Measurements from ENCODE around the gene NINJ2. TPM values are rescaled to one million over a fixed set of nuclear protein-coding genes. Genes with fewer than 3 reads are reported as not detected.

The NINJ2 gene
- total RNA-seq, 2 experiments from 2014 or later = 5.4 to 7.8 TPM

DNA sequence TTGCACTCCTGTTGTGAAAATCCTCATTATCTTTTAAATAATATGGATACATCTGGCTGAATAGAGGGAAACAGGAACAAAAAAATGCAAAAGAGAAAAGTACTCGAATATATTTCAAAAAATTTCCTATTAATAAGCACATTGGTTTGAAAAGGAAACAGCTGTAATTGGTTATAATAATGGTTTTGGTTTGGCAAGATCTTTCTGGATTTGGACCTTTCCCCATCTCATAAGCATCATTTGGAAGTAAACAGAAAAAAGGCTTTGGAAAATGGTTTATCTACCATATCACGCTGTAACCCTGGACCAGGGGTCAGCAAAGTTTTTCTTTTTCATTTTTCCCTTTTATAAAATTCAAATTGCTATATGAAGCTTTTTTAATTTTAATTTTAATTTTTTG, 2.8 kb upstream of the NINJ2 start:
- ATAC-seq (ENCODE audit: low read depth) = no peak
- POLR2A ChIA-PET = interaction anchor here (1.5 to 1.8 kb wide), 2 partner anchors 23 to 85 kb away, joined by 5 read pairs; no protein-coding TSS in a partner anchor

DNA sequence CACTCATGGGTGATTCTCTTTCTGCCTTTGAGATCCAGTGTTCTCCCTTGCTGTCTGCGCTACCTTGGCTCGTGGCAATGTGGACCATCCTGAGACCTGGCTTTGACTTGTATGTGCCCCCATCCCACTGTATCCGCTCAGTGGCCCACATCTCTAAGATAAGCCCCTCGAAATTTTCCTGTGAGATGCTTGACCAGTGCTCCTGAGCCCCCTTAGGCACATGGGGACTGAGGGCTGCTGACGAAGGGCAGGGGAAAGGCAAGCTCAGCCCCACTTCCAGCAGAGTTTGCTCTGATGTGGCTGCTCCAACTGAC, 1.5 kb upstream of the NINJ2 start:
- ATAC-seq (ENCODE audit: low read depth) (no peak), DNase-seq (no peak)
- Mint-ChIP-seq H3K9me3 (no peaks in the 10 kb centered on the region), H3K36me3 (no peaks in the 10 kb centered on the region), H3K4me1 (peaks cover 42% of the 10 kb centered on the region), H3K4me3 (no peak overlapping the region), H3K27ac (no peak overlapping the region), H3K27me3 (no peaks in the 10 kb centered on the region)
- POLR2A ChIA-PET = no interaction called here

More for the DNA sequence above, 2.8 kb upstream of the NINJ2 start:
- Mint-ChIP-seq H3K9me3 (no peaks in the 10 kb centered on the region), H3K4me3 (no peak overlapping the region), H3K36me3 (no peaks in the 10 kb centered on the region), H3K27me3 (no peaks in the 10 kb centered on the region), H3K27ac (no peak overlapping the region), H3K4me1 (peaks cover 47% of the 10 kb centered on the region)
- DNase-seq = no peak

DNA sequence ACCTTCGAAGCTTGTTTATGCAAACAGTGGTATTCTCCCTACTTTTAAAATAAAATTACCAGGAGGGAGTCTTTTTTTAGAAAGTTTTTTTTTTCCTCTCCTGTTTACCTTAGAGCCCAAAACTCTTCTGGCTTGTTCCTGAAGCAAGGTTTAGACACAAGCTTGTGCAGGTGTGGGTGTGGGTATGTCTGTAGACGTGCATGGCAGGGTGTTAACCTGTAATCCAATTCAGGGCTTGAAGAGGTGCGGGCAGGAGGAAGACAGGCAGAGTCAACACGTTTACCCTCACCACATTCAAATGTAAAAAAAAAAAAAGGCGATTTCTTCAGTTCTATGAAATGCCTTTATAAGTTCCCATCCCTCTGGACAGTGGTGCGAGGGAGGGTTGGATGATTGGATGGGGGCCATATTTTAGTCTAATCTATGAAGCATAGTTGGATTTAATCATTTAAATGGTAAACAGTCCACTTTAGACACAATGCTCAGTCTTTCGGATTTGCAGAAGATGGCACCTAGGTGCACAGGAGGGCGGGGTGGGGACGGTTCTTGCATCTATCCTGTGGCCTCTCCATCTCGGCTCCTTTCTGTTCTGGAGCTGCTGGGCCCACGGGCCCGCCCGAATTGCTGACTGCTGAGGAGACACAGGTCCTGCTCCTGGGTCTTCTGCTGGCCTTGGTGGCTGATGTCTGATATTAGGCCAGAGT, 982 bp upstream of the NINJ2 start:
- H3K36me3 Mint-ChIP-seq = no peaks in the 10 kb centered on the region
- H3K4me1 Mint-ChIP-seq = peaks cover 42% of the 10 kb centered on the region
- POLR2A ChIA-PET = interaction anchor here (0.9 to 2.7 kb wide), 3 partner anchors 22 to 88 kb away, joined by 3 to 31 read pairs (median 3); partner anchors contain the start of gene WNK1
- no peaks in the 10 kb centered on the region for H3K27me3 Mint-ChIP-seq
- no peak overlapping the region for H3K27ac Mint-ChIP-seq
- H3K9me3 Mint-ChIP-seq = no peaks in the 10 kb centered on the region
- ATAC-seq (ENCODE audit: low read depth) (no peak), DNase-seq (no peak)
- no peak overlapping the region for H3K4me3 Mint-ChIP-seq

DNA sequence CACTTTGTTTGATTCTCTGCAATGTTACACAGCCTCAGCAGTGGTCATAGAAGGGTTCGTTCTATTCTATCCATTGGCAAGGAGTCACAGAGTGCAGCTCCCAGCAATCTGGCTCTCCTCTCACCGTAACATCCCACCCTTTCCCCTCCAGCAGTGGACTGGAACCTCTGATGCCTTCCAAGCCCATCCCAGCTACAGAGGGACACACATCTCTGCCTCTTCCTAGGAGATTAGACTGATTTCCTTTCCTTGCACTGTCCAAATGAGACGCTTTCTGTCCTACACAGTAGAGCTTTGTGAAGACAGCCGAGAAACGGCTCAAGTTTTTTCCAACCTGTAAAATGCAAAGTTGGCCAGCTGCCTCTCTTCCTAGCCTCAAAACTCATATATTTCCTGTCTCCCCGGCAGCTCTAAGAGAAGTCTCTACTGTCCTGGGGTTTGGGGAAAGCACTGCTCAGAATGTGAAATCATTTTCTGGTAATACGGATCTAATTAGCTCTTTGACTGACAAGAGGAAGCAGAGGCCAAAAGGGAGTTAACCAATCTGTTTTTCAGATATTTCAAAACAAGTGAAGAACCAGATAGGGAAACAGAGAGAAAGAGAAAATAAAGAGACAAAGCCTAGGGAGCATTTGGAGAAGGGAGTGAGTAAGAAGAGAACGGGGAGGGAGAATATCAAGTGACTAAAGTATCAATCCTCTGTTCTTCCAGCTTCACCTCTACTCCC, 516 bp downstream of the NINJ2 start:
- POLR2A ChIA-PET = interaction anchor here (0.5 to 2.7 kb wide), 8 partner anchors 11 to 129 kb away, joined by 3 to 31 read pairs (median 4); partner anchors contain the start of gene WNK1
- no peak for ATAC-seq (ENCODE audit: low read depth)
- H3K4me3 Mint-ChIP-seq = peak overlapping the region; percentile 75
- H3K27ac Mint-ChIP-seq = peak overlapping the region; percentile 74
- H3K9me3 Mint-ChIP-seq = no peaks in the 10 kb centered on the region
- no peaks in the 10 kb centered on the region for H3K36me3 Mint-ChIP-seq
- no peaks in the 10 kb centered on the region for H3K27me3 Mint-ChIP-seq
- peak; percentile 21 for DNase-seq
- peaks cover 38% of the 10 kb centered on the region for H3K4me1 Mint-ChIP-seq

DNA sequence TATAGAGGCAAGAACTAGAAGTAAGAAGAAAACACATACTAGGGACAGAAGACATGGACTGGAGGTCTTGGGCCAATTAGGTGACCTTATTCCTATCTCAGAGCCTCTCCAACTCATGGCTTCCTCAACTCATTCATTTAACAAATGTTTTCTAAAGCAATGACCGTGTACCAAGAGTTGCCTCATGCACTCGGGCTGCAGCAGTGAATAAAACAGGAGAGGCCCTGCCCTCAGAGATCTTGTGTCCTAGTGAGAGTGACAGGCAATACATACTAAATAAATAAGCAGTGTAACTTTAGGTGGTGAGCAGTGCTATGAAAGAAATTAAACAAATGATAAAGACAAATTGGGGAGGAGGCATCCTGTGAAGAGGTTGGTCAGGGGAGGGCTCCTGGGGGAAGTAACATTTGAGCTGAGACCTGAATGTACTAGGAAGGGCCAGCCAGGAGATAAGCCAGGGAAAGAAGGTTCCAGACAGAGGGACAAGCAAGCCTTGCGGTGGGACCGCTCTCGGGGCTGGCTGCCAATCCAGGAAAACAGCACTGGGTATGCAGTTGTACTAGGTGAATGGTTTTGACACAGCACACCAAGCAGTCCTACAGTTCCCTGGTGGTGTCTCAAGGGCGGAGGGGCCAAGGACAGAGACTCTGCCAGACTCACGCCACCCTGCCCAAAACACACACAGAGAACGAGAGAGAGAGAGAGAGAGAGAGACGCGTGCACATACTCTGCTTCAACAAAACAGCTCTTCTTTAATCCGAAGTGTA, 1.3 kb downstream of the NINJ2 start:
- Mint-ChIP-seq H3K27me3 (no peaks in the 10 kb centered on the region), H3K9me3 (no peaks in the 10 kb centered on the region), H3K4me3 (no peak overlapping the region), H3K4me1 (peaks cover 31% of the 10 kb centered on the region), H3K36me3 (no peaks in the 10 kb centered on the region), H3K27ac (peak overlapping the region; percentile 10)
- no peak for ATAC-seq (ENCODE audit: low read depth)
- peak; percentile 25 for DNase-seq
- POLR2A ChIA-PET = interaction anchor here (0.5 to 2.7 kb wide), 5 partner anchors 10 to 130 kb away, joined by 3 to 31 read pairs (median 4); partner anchors contain the start of gene WNK1

DNA sequence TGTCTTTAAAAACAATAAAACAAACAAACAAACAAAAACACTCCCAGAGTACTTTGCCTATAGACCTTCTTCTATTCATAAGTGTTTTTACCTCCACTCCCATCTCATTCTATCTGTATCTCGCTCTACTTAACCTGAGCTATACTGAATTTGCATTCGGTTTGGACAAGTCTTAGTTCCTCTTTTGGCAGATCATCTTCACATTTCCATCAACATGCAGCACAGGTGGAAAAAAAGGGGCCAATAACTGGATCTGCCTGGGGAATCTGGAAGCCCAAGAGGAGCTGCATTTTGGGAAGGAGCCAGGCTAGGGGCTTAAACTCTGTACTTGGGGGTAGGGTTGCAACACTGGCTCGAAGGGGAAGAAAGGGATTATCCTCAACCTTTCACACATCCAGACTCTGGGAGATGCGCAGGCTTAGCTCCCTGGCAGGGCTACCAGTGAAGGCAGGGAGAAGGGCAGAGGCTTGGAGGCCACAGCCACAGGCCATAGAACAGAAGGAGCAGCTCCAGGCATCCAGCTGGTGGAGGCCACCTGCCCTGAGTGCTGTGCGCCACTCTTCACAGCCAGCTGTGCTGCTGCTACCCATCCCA, 4.1 kb downstream of the NINJ2 start:
- peak; percentile 15 for DNase-seq
- Mint-ChIP-seq H3K27ac (no peak overlapping the region), H3K4me1 (peaks cover 24% of the 10 kb centered on the region), H3K36me3 (no peaks in the 10 kb centered on the region), H3K27me3 (peaks cover 3% of the 10 kb centered on the region), H3K9me3 (no peaks in the 10 kb centered on the region), H3K4me3 (no peak overlapping the region)
- POLR2A ChIA-PET = interaction anchor here (1.8 kb wide), 1 partner anchor 9 kb away, joined by 6 read pairs; no protein-coding TSS in a partner anchor
- no peak for ATAC-seq (ENCODE audit: low read depth)

DNA sequence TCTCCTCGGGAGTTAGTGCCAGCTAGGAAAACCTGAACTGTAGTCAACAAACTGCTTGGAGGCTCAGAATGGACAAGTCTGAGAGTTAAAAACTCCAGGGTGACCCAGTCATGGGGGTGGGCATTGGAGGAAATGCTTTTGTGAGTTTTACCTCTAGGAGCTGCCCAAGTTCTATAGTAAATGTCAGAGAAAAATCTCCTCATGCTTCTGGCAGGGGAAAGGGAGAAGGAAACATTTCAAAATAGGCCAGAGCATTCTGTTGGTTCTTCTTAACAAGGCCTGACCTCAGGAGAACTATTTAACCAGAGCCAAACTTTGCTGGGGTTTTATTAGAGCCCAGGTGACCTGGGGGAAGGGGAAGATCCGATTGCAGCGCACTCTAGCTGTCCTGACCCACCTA, 12.3 kb downstream of the NINJ2 start:
- DNase-seq (no peak), ATAC-seq (ENCODE audit: low read depth) (peak; percentile 33)
- H3K9me3 Mint-ChIP-seq = no peaks in the 10 kb centered on the region
- POLR2A ChIA-PET = interaction anchor here (1.5 to 2.0 kb wide), 2 partner anchors 12 to 101 kb away, joined by 4 to 10 read pairs; partner anchors contain the start of genes NINJ2 and WNK1
- peaks cover 11% of the 10 kb centered on the region for H3K4me1 Mint-ChIP-seq
- peaks cover 4% of the 10 kb centered on the region for H3K36me3 Mint-ChIP-seq
- no peak overlapping the region for H3K27ac Mint-ChIP-seq
- H3K27me3 Mint-ChIP-seq = peaks cover 3% of the 10 kb centered on the region
- no peak overlapping the region for H3K4me3 Mint-ChIP-seq

DNA sequence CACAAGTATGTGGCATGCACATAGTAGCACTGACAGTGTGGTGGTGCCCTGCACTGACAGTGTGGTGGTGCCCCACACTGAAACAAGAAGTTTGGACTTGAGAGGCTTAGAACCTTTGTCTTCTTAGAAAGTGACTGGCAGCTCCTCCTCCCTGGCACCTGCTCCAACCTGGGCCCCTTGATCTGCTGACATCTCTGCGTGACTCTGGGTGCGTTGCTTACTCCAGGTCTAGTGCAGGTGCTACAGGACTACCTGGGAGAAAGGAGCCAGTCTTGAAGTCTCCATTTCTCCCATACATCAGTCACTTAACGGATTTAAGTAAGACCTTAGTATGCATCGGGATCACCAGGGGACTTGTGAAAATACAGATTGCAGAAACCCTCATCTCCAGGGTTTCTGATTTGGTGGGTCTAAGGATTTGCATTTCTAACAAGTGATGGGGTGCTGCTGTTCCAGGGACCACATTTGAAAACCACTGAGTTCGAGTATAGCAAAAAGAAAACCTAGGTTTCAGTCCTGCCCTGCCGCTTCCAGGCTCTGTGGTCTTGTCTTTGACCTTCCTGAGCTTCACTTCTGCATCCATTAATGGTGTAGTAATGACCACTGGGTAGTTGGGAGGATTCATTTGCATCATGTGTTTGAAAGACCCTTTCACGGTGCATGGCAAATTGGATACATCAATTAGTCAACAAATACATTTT, 15.7 kb downstream of the NINJ2 start:
- Mint-ChIP-seq H3K36me3 (peaks cover 9% of the 10 kb centered on the region), H3K27ac (peak overlapping the region; percentile 57), H3K9me3 (no peaks in the 10 kb centered on the region), H3K4me3 (no peak overlapping the region), H3K27me3 (no peaks in the 10 kb centered on the region), H3K4me1 (peaks cover 31% of the 10 kb centered on the region)
- ATAC-seq (ENCODE audit: low read depth) (no peak), DNase-seq (peak; percentile 15)
- POLR2A ChIA-PET = interaction anchor here (6.2 kb wide), 1 partner anchor 105 kb away, joined by 44 read pairs; the partner anchor contains the start of gene WNK1

DNA sequence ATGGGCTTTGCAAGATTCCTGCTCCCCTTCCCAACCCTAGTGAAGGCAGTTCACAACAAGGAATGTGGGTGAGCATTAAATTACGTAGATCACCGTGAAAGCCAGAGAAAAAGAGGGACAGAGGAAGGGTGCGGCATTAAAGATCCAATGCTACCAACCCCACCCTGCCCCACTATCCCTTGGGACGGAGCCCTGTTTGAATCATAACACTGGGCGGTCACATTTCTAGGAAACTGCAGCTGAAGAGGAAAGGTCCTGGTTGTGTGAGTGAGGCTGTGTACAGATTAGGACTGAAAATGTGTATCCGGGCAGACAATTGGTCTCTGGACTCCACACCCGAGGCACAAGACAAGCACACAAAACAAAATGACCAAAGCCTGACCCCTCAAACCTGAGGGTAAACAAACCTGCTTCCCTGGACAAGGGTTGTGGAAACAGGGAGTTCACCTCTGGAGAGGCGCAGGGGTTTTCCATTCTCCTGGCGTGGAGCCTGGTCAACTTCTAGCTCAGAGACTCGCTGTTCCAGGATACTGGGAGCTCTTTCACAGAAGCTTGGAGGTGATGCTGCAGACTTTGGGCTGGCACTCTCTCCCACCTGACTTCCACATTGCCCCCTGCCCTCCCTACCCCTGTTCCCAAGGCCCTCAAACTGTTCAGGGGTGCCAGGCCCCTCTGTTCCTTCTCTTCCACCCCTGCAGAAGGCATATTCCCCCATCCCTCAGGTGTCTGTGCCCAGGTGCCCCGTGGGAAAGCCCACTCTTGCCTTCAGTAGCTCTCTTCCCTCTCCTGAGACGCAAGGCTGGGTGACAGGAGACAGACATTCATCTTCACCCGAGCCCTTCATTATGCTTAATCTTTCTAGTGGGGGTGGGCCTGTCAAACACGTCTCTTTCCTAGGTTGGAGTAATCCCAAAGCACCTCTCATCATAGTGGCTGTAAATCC, 16.5 kb downstream of the NINJ2 start:
- ATAC-seq (ENCODE audit: low read depth) = no peak
- Mint-ChIP-seq H3K4me1 (peaks cover 38% of the 10 kb centered on the region), H3K27me3 (no peaks in the 10 kb centered on the region), H3K4me3 (no peak overlapping the region), H3K27ac (peak overlapping the region; percentile 57), H3K9me3 (no peaks in the 10 kb centered on the region), H3K36me3 (peaks cover 9% of the 10 kb centered on the region)
- POLR2A ChIA-PET = interaction anchor here (6.2 kb wide), 1 partner anchor 106 kb away, joined by 44 read pairs; the partner anchor contains the start of gene WNK1
- peak; percentile 14 for DNase-seq

DNA sequence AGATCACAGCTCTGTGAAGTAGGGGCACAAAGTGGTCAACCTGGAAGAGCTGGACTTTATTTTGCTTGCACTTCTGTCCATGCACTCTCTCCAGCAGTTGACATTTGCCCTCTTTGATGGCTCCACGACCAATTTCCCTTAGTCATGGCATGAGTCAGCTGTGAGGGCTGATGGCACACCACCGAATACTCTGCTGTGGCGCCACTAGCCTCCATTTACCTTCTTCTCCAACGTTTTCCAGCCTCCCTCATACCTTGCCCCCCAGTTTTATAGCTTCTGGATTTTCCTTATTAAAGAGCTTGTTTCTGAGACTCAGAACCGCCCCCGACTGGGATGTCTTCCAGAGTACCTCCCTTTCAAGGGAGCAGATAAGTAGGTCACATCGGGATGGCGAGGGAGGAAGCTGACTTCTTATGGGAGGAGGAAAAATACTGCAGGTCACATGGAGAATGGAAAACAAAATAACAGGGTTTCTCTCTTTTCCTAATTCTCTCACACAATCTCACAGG, 17.6 kb downstream of the NINJ2 start:
- Mint-ChIP-seq H3K27ac (no peak overlapping the region), H3K36me3 (peaks cover 9% of the 10 kb centered on the region), H3K27me3 (no peaks in the 10 kb centered on the region), H3K4me1 (peaks cover 41% of the 10 kb centered on the region), H3K4me3 (no peak overlapping the region), H3K9me3 (no peaks in the 10 kb centered on the region)
- DNase-seq (peak; percentile 1), ATAC-seq (ENCODE audit: low read depth) (no peak)
- POLR2A ChIA-PET = interaction anchor here (6.2 kb wide), 1 partner anchor 107 kb away, joined by 44 read pairs; the partner anchor contains the start of gene WNK1

DNA sequence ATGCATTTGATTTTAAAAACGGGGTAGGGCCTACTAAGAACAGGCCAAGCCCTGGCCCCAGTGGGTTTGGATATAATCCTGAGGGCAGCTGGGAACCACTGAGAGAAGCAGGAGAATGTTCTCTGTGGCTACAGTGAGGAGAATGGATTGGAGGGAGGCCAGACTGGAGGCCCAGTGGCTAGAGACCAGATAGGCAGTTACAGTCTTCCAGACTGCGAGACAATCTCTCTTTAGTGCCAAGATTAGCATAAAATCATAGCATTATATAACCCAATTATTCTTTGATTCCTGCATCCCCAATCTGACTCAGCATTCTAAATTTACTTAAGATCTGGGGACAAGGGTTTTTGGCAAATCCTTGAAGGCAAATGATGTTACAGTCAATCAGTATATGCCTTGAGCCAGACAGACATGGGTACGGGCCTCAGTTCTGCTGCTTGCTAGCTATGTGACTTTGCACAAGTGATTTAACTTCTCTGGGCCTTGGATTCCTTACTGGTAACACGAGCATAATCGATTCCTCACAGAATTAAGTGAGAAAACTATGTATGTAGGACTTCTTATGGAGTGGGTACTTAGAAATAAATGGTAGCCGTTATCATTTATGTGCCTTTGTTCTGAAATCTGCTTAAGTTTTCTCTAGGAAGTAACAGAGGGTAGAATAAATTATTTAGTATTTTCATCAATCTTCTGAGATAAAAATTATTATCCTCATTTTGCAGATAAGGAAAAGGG, 18.3 kb downstream of the NINJ2 start:
- Mint-ChIP-seq H3K4me1 (peaks cover 47% of the 10 kb centered on the region), H3K36me3 (peaks cover 10% of the 10 kb centered on the region), H3K9me3 (no peaks in the 10 kb centered on the region), H3K4me3 (no peak overlapping the region), H3K27ac (no peak overlapping the region), H3K27me3 (no peaks in the 10 kb centered on the region)
- POLR2A ChIA-PET = interaction anchor here (1.0 to 6.2 kb wide), 2 partner anchors 24 to 108 kb away, joined by 3 to 44 read pairs; partner anchors contain the start of gene WNK1
- peak; percentile 14 for DNase-seq
- no peak for ATAC-seq (ENCODE audit: low read depth)
